GM23338 (cell line): Measurements from ENCODE around the gene PHYKPL. TPM values are rescaled to one million over a fixed set of nuclear protein-coding genes. Genes with fewer than 3 reads are reported as not detected.
A peak's percentile ranks its signal among the peaks of the same experiment; 100 is the strongest.

Source experiments
- ATAC-seq: fragments of 200-7000 bp; cut with Tn5 transposase; 3 replicates; pipeline ENCODE4 v1.9.1; 2020
- DNase-seq: peaks from one replicate; pipeline ENCODE4 v3.0.0-alpha.2; 2015; ENCODE audit warnings: low spot score
- H2AFZ ChIP-seq: fragments of 200-600 bp; sonication (generic); 2 replicates; pipeline ENCODE4 v1.8.0; 2016; ENCODE audit warnings: antibody characterized with exemption, mild to moderate bottlenecking, moderate library complexity
- H3F3A ChIP-seq: fragments of 200-600 bp; sonication (generic); replicated peaks from 2 replicates; pipeline ENCODE4 v1.8.0; 2017; ENCODE audit warnings: antibody characterized with exemption, mixed run types, low read depth
- H3K27ac ChIP-seq: fragments of 200-600 bp; sonication (generic); 2 replicates; pipeline ENCODE4 v1.6.1; 2016; ENCODE audit warnings: low read depth
- H3K27me3 ChIP-seq: fragments of 200-600 bp; sonication (generic); 2 replicates; pipeline ENCODE4 v1.8.0; 2016; ENCODE audit warnings: mild to moderate bottlenecking, mixed run types, moderate library complexity; ENCODE audit not compliant: insufficient read depth
- H3K36me3 ChIP-seq: fragments of 200-600 bp; sonication (generic); 2 replicates; pipeline ENCODE4 v1.8.0; 2016; ENCODE audit warnings: mild to moderate bottlenecking; ENCODE audit not compliant: insufficient read depth
- H3K4me1 ChIP-seq: fragments of 200-600 bp; sonication (generic); 2 replicates; pipeline ENCODE4 v1.8.0; 2016; ENCODE audit warnings: mild to moderate bottlenecking, moderate library complexity; ENCODE audit not compliant: insufficient read depth
- H3K4me2 ChIP-seq: fragments of 200-600 bp; sonication (generic); 2 replicates; pipeline ENCODE4 v1.7.1; 2017; ENCODE audit warnings: mixed run types
- H3K4me3 ChIP-seq: fragments of 200-600 bp; sonication (generic); 2 replicates; pipeline ENCODE4 v1.6.1; 2016; ENCODE audit warnings: mixed run types
- H3K79me2 ChIP-seq: fragments of 200-600 bp; sonication (generic); replicated peaks from 2 replicates; pipeline ENCODE4 v1.8.0; 2017; ENCODE audit warnings: mild to moderate bottlenecking; ENCODE audit not compliant: insufficient read depth
- H3K9me2 ChIP-seq: fragments of 200-600 bp; sonication (generic); 2 replicates; pipeline ENCODE4 v1.8.0; 2017; ENCODE audit not compliant: insufficient read depth
- H4K20me1 ChIP-seq: fragments of 200-600 bp; sonication (generic); replicated peaks from 2 replicates; pipeline ENCODE4 v1.8.0; 2017; ENCODE audit warnings: mild to moderate bottlenecking; ENCODE audit not compliant: insufficient read depth
- H3K27ac Mint-ChIP-seq: 2 replicates; pipeline ENCODE4 v1.8.0; 2020; ENCODE audit warnings: inconsistent platforms, mild to moderate bottlenecking, moderate library complexity, mixed read lengths
- H3K27me3 Mint-ChIP-seq: 3 replicates; pipeline ENCODE4 v1.8.0; 2022; ENCODE audit warnings: low read depth, mild to moderate bottlenecking, moderate library complexity, mixed read lengths, inconsistent platforms; ENCODE audit not compliant: insufficient read depth, poor library complexity
- H3K36me3 Mint-ChIP-seq: 3 replicates; pipeline ENCODE4 v1.8.0; 2021; ENCODE audit warnings: low read depth, mild to moderate bottlenecking, inconsistent platforms, moderate library complexity, mixed read lengths
- H3K4me1 Mint-ChIP-seq: 3 replicates; pipeline ENCODE4 v1.8.0; 2020; ENCODE audit warnings: mild to moderate bottlenecking, inconsistent platforms, mixed read lengths
- H3K4me3 Mint-ChIP-seq: 3 replicates; pipeline ENCODE4 v1.8.0; 2021; ENCODE audit warnings: moderate library complexity, mild to moderate bottlenecking, inconsistent platforms, mixed read lengths
- H3K9me3 Mint-ChIP-seq: 3 replicates; pipeline ENCODE4 v1.8.0; 2020; ENCODE audit warnings: moderate library complexity, mild to moderate bottlenecking, inconsistent platforms, mixed read lengths
- CREB1 ChIP-seq: fragments of 250-450 bp; sonication (Bioruptor Pico); IDR thresholded peaks from 2 replicates; pipeline ENCODE4 v1.5.0; 2020; ENCODE audit warnings: low read depth, mild to moderate bottlenecking, moderate library complexity
- EZH2 ChIP-seq: fragments of 200-600 bp; sonication (generic); IDR thresholded peaks from one replicate; pipeline ENCODE4 v1.8.0; 2017; ENCODE audit warnings: antibody characterized with exemption, mild to moderate bottlenecking, low read depth; ENCODE audit not compliant: unreplicated experiment
- EZH2phosphoT487 ChIP-seq: fragments of 200-600 bp; sonication (generic); IDR thresholded peaks from one replicate; pipeline ENCODE4 v1.8.1; 2018; ENCODE audit warnings: antibody characterized with exemption; ENCODE audit not compliant: unreplicated experiment
- NANOG ChIP-seq: IDR thresholded peaks from 2 replicates; pipeline ENCODE4 v1.6.1; 2016; ENCODE audit warnings: antibody characterized with exemption, borderline replicate concordance
- POLR2AphosphoS5 ChIP-seq: IDR thresholded peaks from 2 replicates; pipeline ENCODE4 v1.6.1; 2016; ENCODE audit warnings: antibody characterized with exemption, low read depth
- ZNF331 ChIP-seq: fragments of 250-450 bp; sonication (Bioruptor Pico); IDR thresholded peaks from 2 replicates; pipeline ENCODE4 v1.5.0; 2020; ENCODE audit warnings: low read depth, mild to moderate bottlenecking, moderate library complexity
- ZNF462 ChIP-seq: fragments of 250-450 bp; sonication (Bioruptor Pico); IDR thresholded peaks from 2 replicates; pipeline ENCODE4 v1.5.0; 2020; ENCODE audit warnings: mild to moderate bottlenecking, moderate library complexity
- polyA plus RNA-seq: library from polyadenylated mRNA; unstranded; fragments of >200 nt; fragmentation: Nextera tagmentation; extraction: Ambion mirVana; gene quantifications from 2 replicates; pipeline ENCODE4 v1.2.1, GENCODE V29; 2016
- total RNA-seq: library from RNA; depleted of rRNA; stranded (reverse); fragments of >200 nt; shearing (Covaris generic); gene quantifications from 2 replicates; pipeline ENCODE4 v1.2.3, GENCODE V29; 2014
- TF ChIP-seq, protein P1 (sequence below): IDR thresholded peaks from 2 replicates; pipeline ENCODE4 v1.6.1; 2016; ENCODE audit warnings: antibody characterized with exemption
- TF ChIP-seq, protein P2 (sequence below), 2 experiments: fragments of 200-600 bp in 1 of 2; sonication (generic) in 1 of 2; conservative IDR thresholded peaks; 2 replicates each; pipeline versions ENCODE4 v1.5.1 to v1.6.1; 2016 to 2017; ENCODE audit warnings: antibody characterized with exemption in 2 of 2, low read depth in 2 of 2, mild to moderate bottlenecking in 2 of 2, moderate library complexity in 1 of 2

Gene PHYKPL
- total and polyA plus RNA-seq, 2 experiments from 2014 or later: 15.9 to 20.8 TPM

GRCh38 chr5:178207917-178208280 lies 24.7 kb downstream of the PHYKPL start:
- Mint-ChIP-seq H3K27ac (peak overlapping the region; percentile 44; the same call in 1 of the 2 replicates), H3K27me3 (peaks cover 47% of the 10 kb centered on the region), H3K4me3 (peak overlapping the region; percentile 90), H3K36me3 (peaks cover 81% of the 10 kb centered on the region), H3K4me1 (peaks cover 38% of the 10 kb centered on the region), H3K9me3 (peaks cover 8% of the 10 kb centered on the region)
- peaks cover 56% of the 10 kb centered on the region for H3K79me2 ChIP-seq
- DNase-seq (no peak), ATAC-seq (no peak)
- peaks cover 59% of the 10 kb centered on the region for H3K36me3 ChIP-seq
- H4K20me1 ChIP-seq: peaks cover 64% of the 10 kb centered on the region
- peak overlapping the region; percentile 99; the same call in 1 of the 2 replicates for H3K4me2 ChIP-seq
- peaks cover 75% of the 10 kb centered on the region for H3F3A ChIP-seq
- H3K4me3 ChIP-seq: no peak overlapping the region; the same call in 1 of the 2 replicates
- peaks cover 23% of the 10 kb centered on the region for H3K4me1 ChIP-seq
- peak overlapping the region; percentile 42; the same call in 1 of the 2 replicates for H3K27ac ChIP-seq
- no peaks in the 10 kb centered on the region for H3K27me3 ChIP-seq
- H2AFZ ChIP-seq: no peak overlapping the region
- no peaks in the 10 kb centered on the region for H3K9me2 ChIP-seq
- TF ChIP-seq POLR2AphosphoS5: peak; percentile 40
- TF ChIP-seq, protein P1, sequence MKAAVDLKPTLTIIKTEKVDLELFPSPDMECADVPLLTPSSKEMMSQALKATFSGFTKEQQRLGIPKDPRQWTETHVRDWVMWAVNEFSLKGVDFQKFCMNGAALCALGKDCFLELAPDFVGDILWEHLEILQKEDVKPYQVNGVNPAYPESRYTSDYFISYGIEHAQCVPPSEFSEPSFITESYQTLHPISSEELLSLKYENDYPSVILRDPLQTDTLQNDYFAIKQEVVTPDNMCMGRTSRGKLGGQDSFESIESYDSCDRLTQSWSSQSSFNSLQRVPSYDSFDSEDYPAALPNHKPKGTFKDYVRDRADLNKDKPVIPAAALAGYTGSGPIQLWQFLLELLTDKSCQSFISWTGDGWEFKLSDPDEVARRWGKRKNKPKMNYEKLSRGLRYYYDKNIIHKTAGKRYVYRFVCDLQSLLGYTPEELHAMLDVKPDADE: no peak
- TF ChIP-seq EZH2phosphoT487: no peak
- TF ChIP-seq ZNF331 (CRISPR knock-in tag): no peak
- TF ChIP-seq, protein P2, sequence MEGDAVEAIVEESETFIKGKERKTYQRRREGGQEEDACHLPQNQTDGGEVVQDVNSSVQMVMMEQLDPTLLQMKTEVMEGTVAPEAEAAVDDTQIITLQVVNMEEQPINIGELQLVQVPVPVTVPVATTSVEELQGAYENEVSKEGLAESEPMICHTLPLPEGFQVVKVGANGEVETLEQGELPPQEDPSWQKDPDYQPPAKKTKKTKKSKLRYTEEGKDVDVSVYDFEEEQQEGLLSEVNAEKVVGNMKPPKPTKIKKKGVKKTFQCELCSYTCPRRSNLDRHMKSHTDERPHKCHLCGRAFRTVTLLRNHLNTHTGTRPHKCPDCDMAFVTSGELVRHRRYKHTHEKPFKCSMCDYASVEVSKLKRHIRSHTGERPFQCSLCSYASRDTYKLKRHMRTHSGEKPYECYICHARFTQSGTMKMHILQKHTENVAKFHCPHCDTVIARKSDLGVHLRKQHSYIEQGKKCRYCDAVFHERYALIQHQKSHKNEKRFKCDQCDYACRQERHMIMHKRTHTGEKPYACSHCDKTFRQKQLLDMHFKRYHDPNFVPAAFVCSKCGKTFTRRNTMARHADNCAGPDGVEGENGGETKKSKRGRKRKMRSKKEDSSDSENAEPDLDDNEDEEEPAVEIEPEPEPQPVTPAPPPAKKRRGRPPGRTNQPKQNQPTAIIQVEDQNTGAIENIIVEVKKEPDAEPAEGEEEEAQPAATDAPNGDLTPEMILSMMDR (conservative IDR thresholded peaks at IDR 0.05; ENCODE audit: low read depth in 2 of 2): no peak

- Histone ChIP-seq H3K4me1 (peaks cover 23% of the 10 kb centered on the region), H4K20me1 (peaks cover 64% of the 10 kb centered on the region), H3K4me2 (peak overlapping the region; percentile 99), H2AFZ (no peak overlapping the region), H3K79me2 (peaks cover 56% of the 10 kb centered on the region), H3K36me3 (peaks cover 59% of the 10 kb centered on the region), H3F3A (peaks cover 70% of the 10 kb centered on the region), H3K27me3 (no peaks in the 10 kb centered on the region), H3K9me2 (no peaks in the 10 kb centered on the region), H3K4me3 (peak overlapping the region; percentile 100), H3K27ac (peak overlapping the region; percentile 84; the same call in 1 of the 2 replicates)
- no peak for DNase-seq
- ATAC-seq: no peak
- Mint-ChIP-seq H3K4me1 (peaks cover 38% of the 10 kb centered on the region), H3K4me3 (peak overlapping the region; percentile 90), H3K27me3 (peaks cover 43% of the 10 kb centered on the region), H3K36me3 (peaks cover 75% of the 10 kb centered on the region), H3K27ac (no peak overlapping the region), H3K9me3 (peaks cover 8% of the 10 kb centered on the region)
- TF ChIP-seq NANOG: no peak
- TF ChIP-seq EZH2: no peak
- no peak for TF ChIP-seq CREB1 (CRISPR knock-in tag)
- TF ChIP-seq, protein P1: no peak
- no peak for TF ChIP-seq ZNF462 (CRISPR knock-in tag)
Measured at GRCh38 chr5:178207183-178207916, 25.3 kb downstream of the PHYKPL start.
